Dermis lymphatic vessel endothelial cell (primary cell): ENCODE results near the gene PARP9. TPM values are rescaled to one million over a fixed set of nuclear protein-coding genes. Genes with fewer than 3 reads are reported as not detected.

Source experiments
- total RNA-seq: library from RNA; depleted of rRNA; stranded (reverse); fragments of >200 nt; gene quantifications from 2 replicates; pipeline ENCODE4 v1.2.1, GENCODE V29; 2014

The PARP9 gene
- 13.8 and 14.3 TPM in 2 replicates for total RNA-seq

GRCh38 chr3:122564155-122564912 is at the start of gene PARP9, which contains the start of gene DTX3L:
PARP9 (minus strand) TSS chr3:122564300; CDS start chr3:122559620, 4,680 bp downstream.
DTX3L (plus strand) TSS chr3:122564338; CDS start chr3:122564427, 89 bp downstream.

GRCh38 chr3:122577409-122578031 is 13.4 kb upstream of the PARP9 start, which contains the start of gene PARP15:
PARP15 (plus strand) TSS chr3:122577650; CDS start chr3:122577668, 18 bp downstream.

GRCh38 chr3:122514123-122515019 is 49.7 kb downstream of the PARP9 start, which contains the start of gene KPNA1:
KPNA1 (minus strand) TSS chr3:122514939; CDS start chr3:122496565, 18,374 bp downstream.

Other genes with a start within 250 kb of the PARP9 start
- not detected in 2 replicates for gene CSTA, start 239.1 kb downstream of the PARP9 start, total RNA-seq
- gene MIX23, start 181.1 kb downstream of the PARP9 start, total RNA-seq: 14.3 and 39.7 TPM in 2 replicates
- 5.1 and 8.2 TPM in 2 replicates for gene FAM162A, start 180.1 kb downstream of the PARP9 start, total RNA-seq
- gene WDR5B, start 148.2 kb downstream of the PARP9 start, total RNA-seq: 3.7 and 4.7 TPM in 2 replicates
- gene KPNA1, start 49.4 kb downstream of the PARP9 start, total RNA-seq: 27.1 and 32.1 TPM in 2 replicates
- 19.2 and 24.0 TPM in 2 replicates for gene DTX3L, start within 50 bp of the PARP9 start, total RNA-seq
- 0.11 and 0.17 TPM in 2 replicates for gene PARP15, start 13.3 kb upstream of the PARP9 start, total RNA-seq
- 57.4 and 77.4 TPM in 2 replicates for gene PARP14, start 116.5 kb upstream of the PARP9 start, total RNA-seq
- 9.3 and 13.3 TPM in 2 replicates for gene HSPBAP1, start 229.5 kb upstream of the PARP9 start, total RNA-seq
- 10.0 and 15.1 TPM in 2 replicates for gene SLC49A4, start 230.8 kb upstream of the PARP9 start, total RNA-seq